IPS-20b (cell line): ENCODE data around the gene SYMPK.

Source experiments
- H3K27ac ChIP-seq: one replicate; pipeline ENCODE4 v1.5.1; 2013; ENCODE audit warnings: low read length
- H3K27me3 ChIP-seq: 2 replicates; pipeline ENCODE4 v1.6.1; 2013; ENCODE audit warnings: mild to moderate bottlenecking, low read length, inconsistent platforms; ENCODE audit not compliant: insufficient read depth
- H3K36me3 ChIP-seq: 2 replicates; pipeline ENCODE4 v1.6.1; 2013; ENCODE audit warnings: low read depth, mild to moderate bottlenecking, inconsistent platforms, low read length, moderate library complexity; ENCODE audit not compliant: insufficient read depth
- H3K4me1 ChIP-seq: 2 replicates; pipeline ENCODE4 v1.6.1; 2013; ENCODE audit warnings: mild to moderate bottlenecking, control low read depth, inconsistent platforms, low read length, moderate library complexity; ENCODE audit not compliant: insufficient read depth
- H3K4me3 ChIP-seq: 2 replicates; pipeline ENCODE4 v1.5.1; 2013; ENCODE audit warnings: mild to moderate bottlenecking, low read length, inconsistent platforms
- H3K9ac ChIP-seq: 2 replicates; pipeline ENCODE4 v1.6.1; 2013; ENCODE audit warnings: low read depth, mild to moderate bottlenecking, inconsistent platforms, low read length, moderate library complexity
- H3K9me3 ChIP-seq: 2 replicates; pipeline ENCODE4 v1.6.1; 2013; ENCODE audit warnings: mild to moderate bottlenecking, low read depth, low read length, inconsistent platforms; ENCODE audit not compliant: insufficient read depth

Gene SYMPK

GRCh38 chr19:45790942-45791341 is 72.0 kb downstream of the SYMPK start:
- Histone ChIP-seq H3K9me3 (no peaks in the 10 kb centered on the region), H3K36me3 (peaks cover 41% of the 10 kb centered on the region), H3K27me3 (no peaks in the 10 kb centered on the region), H3K9ac (0 out of 2 replicates have a peak overlapping the region, but pooled peaks have one; percentile 92), H3K4me3 (peak overlapping the region; percentile 98), H3K27ac (no peak overlapping the region), H3K4me1 (peaks cover 3% of the 10 kb centered on the region; the same call in 1 of the 2 replicates)

GRCh38 chr19:45789035-45789786 is 73.7 kb downstream of the SYMPK start:
- Histone ChIP-seq H3K4me3 (no peak overlapping the region), H3K9me3 (no peaks in the 10 kb centered on the region), H3K27ac (no peak overlapping the region), H3K36me3 (peaks cover 52% of the 10 kb centered on the region), H3K4me1 (peaks cover 3% of the 10 kb centered on the region; the same call in 1 of the 2 replicates), H3K9ac (no peak overlapping the region), H3K27me3 (no peaks in the 10 kb centered on the region)

- Histone ChIP-seq H3K4me1 (peaks cover 6% of the 10 kb centered on the region; the same call in 1 of the 2 replicates), H3K9ac (no peak overlapping the region), H3K27ac (no peak overlapping the region), H3K9me3 (no peaks in the 10 kb centered on the region), H3K4me3 (no peak overlapping the region), H3K27me3 (no peaks in the 10 kb centered on the region), H3K36me3 (peaks cover 52% of the 10 kb centered on the region)
Observed at GRCh38 chr19:45786533-45786894, 76.4 kb downstream of the SYMPK start.

DNA sequence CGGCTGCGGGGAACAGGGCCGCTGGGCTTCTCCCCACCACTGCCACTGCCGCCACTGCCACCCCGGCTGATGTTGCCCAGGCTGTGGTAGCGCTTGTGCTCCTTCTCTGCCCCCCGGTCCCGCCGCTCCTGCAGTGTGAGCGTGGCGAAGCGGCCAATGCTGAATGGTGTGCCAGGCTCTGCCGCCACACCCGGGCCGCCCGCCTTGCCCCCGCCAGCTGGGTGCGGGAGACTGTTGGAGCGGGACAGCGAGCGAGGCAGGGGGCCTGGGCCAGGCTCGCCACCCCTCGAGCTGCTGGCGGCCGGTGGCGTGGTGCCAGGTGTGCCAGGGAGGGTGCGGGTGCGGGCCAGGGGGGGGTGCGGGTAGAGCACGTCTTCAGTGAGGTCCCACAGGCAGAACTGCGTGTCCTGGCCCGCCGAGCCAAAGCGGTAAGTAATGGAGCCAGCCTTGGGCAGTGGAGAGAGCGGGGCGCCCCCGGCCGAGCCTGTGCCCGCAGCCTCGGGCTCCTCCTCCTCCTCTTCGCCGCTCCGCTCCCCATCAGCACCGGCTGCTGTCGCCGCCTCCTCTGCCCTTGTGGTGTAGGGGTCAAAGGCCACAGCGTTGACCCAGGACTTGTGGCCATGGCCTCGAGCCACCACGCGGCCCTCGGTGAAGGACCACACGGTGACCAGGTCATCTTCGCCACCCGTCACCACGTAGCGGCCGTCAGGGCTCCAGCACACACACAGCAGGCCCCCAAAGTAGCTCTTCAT is 77.0 kb downstream of the SYMPK start:
- H3K27me3 ChIP-seq, result peaks cover 3% of the 10 kb centered on the region
- H3K36me3 ChIP-seq, result peaks cover 50% of the 10 kb centered on the region
- no peaks in the 10 kb centered on the region for H3K9me3 ChIP-seq

GRCh38 chr19:45785097-45785496 is 77.8 kb downstream of the SYMPK start:
- Histone ChIP-seq H3K36me3 (peaks cover 43% of the 10 kb centered on the region), H3K4me1 (peaks cover 12% of the 10 kb centered on the region), H3K4me3 (no peak overlapping the region), H3K9me3 (no peaks in the 10 kb centered on the region), H3K27me3 (peaks cover 12% of the 10 kb centered on the region), H3K9ac (no peak overlapping the region), H3K27ac (no peak overlapping the region)

More for the DNA sequence above, 77.0 kb downstream of the SYMPK start:
- H3K4me1 ChIP-seq, result peaks cover 7% of the 10 kb centered on the region
- no peak overlapping the region for H3K9ac ChIP-seq
- no peak overlapping the region for H3K4me3 ChIP-seq
- H3K27ac ChIP-seq, result no peak overlapping the region

- H3K9ac ChIP-seq, result no peak overlapping the region
- no peak overlapping the region for H3K4me3 ChIP-seq
- peaks cover 15% of the 10 kb centered on the region for H3K27me3 ChIP-seq
- peaks cover 38% of the 10 kb centered on the region for H3K36me3 ChIP-seq
- H3K4me1 ChIP-seq, result peaks cover 16% of the 10 kb centered on the region
- no peaks in the 10 kb centered on the region for H3K9me3 ChIP-seq
- H3K27ac ChIP-seq, result no peak overlapping the region
Observed at GRCh38 chr19:45784096-45784495, 78.9 kb downstream of the SYMPK start.

GRCh38 chr19:45782820-45783785 is 79.8 kb downstream of the SYMPK start:
- H3K4me1 ChIP-seq, result peaks cover 16% of the 10 kb centered on the region
- H3K9me3 ChIP-seq, result no peaks in the 10 kb centered on the region
- peaks cover 15% of the 10 kb centered on the region for H3K27me3 ChIP-seq
- no peak overlapping the region for H3K27ac ChIP-seq
- H3K36me3 ChIP-seq, result peaks cover 28% of the 10 kb centered on the region
- no peak overlapping the region for H3K4me3 ChIP-seq
- H3K9ac ChIP-seq, result no peak overlapping the region; the same call in 1 of the 2 replicates

DNA sequence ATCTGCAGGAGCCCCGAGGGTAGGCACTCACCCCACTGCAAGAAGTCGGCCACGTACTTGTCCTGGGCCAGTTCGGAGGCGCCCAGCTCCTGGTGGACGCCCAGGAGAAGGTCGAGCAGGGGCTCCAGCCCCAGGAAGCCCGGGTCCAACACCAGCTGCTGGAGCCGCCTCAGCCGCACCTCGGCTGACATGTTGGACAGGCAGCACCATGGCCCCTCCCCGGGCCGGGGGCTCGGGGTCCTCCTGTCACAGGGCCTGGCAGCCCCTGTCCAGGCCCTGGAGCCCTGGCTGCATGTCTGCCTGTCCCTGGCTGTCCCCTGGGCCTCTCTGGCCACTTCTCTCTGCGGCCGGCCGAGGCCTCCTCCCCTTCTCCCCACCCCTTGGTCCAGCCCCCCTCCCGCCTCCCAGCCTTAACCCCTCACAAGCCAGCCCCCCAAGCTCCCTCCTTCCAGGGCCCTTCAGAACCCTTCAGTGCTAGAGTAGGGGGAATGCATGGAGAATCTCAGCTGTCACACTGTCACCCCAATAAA is 80.7 kb downstream of the SYMPK start, which contains the start of gene DMPK:
DMPK (minus strand) TSS at position 329 of the 530 bp plus-strand sequence; CDS start at position 191, 138 bp downstream.
- Histone ChIP-seq H3K4me1 (peaks cover 16% of the 10 kb centered on the region), H3K27me3 (peaks cover 15% of the 10 kb centered on the region), H3K36me3 (peaks cover 31% of the 10 kb centered on the region), H3K4me3 (no peak within 1 kb of the TSS), H3K9ac (no peak within 1 kb of the TSS; the same call in 1 of the 2 replicates), H3K9me3 (no peaks in the 10 kb centered on the region), H3K27ac (no peak within 1 kb of the TSS)

DNA sequence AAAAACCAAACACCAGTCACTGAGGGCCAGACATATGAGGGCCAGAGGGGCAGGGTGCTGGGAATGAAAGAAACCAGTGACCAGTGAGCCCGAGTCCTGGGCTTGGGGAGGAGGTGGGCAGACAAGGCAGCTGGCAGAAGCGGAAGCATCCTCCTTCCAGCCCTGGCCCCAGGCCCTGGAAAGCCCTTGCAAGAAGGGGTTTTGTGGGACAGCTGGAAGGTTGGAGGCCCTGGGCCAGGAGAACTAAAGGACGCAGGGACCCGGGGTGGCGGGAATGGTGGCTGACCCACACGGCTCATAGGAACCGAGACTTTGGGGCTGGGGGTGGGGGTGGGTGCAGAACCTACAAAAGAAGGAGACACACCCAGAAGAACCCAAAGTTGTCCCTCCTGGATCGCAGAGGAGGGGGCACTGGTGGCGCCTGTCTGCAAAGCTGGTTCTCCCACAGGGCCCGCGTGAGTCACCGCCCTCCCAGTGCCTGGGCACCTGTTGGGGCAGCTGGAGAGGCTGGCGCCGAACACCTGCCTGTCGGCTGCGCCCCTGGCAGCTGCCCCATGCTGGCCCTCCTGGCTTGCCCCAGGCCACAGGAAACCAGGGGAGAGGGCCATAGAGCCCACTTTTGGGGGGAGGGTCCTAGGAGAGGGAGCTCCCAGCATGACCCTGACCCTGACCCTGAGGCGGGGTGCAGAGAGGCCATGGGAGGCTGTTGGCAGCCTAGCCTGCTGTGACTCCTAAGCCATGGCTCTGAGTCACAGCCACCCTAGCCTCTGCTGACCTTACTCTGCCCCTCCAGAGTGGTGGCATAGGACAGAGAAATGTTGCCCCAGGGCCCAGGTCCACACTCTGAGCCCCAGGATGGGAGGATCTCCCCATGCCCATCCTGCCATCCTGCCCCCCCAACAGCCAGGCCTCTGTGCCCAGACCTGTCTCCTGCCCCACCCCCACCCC is 81.5 kb downstream of the SYMPK start:
- Histone ChIP-seq H3K9ac (no peak overlapping the region), H3K9me3 (no peaks in the 10 kb centered on the region), H3K36me3 (peaks cover 31% of the 10 kb centered on the region), H3K27ac (no peak overlapping the region), H3K4me1 (peaks cover 16% of the 10 kb centered on the region), H3K27me3 (peaks cover 15% of the 10 kb centered on the region), H3K4me3 (no peak overlapping the region)

GRCh38 chr19:45780448-45781213 is 82.3 kb downstream of the SYMPK start:
- Histone ChIP-seq H3K27ac (no peak overlapping the region), H3K36me3 (peaks cover 28% of the 10 kb centered on the region), H3K9me3 (no peaks in the 10 kb centered on the region), H3K4me1 (peaks cover 16% of the 10 kb centered on the region), H3K4me3 (no peak overlapping the region; the same call in 1 of the 2 replicates), H3K27me3 (peaks cover 15% of the 10 kb centered on the region), H3K9ac (peak overlapping the region; percentile 22; the same call in 1 of the 2 replicates)
